ENCODE data around the gene DBNDD2.

Gene DBNDD2

GRCh38 chr20:45387274-45387673, 20.8 kb upstream of the DBNDD2 start:
- no peak for DNase-seq

- no peak for DNase-seq
Observed at GRCh38 chr20:45390931-45391330, 17.2 kb upstream of the DBNDD2 start.

- DNase-seq, result no peak
Observed at GRCh38 chr20:45391559-45391958, 16.5 kb upstream of the DBNDD2 start.

DNA sequence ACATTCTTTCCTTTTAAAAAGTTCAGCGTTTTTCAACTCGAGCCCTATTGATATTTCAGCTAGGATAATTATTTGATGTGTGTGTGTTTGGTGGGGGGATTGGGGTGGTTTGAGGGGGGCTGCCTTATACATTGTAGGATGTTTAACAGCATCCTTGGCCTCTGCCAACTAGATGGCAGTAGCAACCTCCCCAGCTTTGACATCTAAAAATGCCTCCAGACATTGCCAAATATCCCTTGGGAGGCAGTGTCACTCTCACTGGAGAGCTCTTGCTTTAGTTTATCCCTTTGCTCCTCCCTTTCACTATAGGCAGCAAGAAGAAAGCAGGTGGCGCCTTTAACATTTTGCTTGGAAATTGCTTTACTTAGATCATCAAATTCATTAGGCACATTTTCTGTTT, 15.4 kb upstream of the DBNDD2 start:
- no peak for DNase-seq

GRCh38 chr20:45394221-45395113, 13.6 kb upstream of the DBNDD2 start:
- no peak for DNase-seq

- no peak for DNase-seq
Observed at GRCh38 chr20:45395114-45395415, 13.0 kb upstream of the DBNDD2 start.

DNA sequence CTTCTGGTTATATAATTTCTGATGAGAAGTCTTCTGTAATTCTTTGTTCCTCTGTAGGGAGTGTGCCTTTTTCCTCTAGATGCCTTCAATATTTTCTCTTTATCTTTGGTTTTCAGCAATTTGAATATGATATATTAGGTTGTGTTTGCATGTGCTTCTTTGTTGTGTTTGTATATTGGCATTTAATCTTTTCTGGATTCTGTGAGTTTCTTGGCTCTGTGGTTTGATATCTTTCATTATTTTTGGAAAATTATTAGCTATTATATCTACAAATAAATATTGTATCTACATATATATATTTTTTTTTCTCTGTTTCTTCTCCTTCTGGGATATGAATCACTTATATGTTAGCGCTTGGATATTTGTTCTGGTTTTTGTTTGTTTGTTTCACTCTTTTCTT, 9.1 kb upstream of the DBNDD2 start:
- no peak for DNase-seq

GRCh38 chr20:45400346-45401031, 7.6 kb upstream of the DBNDD2 start:
- no peak for DNase-seq

DNA sequence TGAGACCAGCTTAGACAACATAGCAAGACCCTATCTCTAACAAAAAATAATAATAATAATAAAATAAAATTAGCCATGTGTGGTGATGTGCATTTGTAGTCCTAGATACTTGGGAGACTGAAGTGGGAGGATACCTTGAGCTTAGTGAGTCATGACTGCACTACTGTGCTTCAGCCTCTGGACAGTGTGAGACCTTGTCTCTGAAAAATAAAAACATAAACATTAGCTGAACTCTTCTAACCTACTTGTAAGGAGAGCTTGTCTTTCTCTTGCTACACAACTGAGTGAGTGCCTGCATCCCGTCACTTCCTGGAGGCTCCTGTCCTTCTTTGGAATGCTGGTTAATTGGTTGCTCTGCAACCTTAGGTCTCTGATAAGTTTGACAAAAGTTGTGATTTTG, 5.1 kb upstream of the DBNDD2 start:
- DNase-seq, result peak; percentile 27

GRCh38 chr20:45404438-45404837, 3.7 kb upstream of the DBNDD2 start:
- no peak for DNase-seq

DNA sequence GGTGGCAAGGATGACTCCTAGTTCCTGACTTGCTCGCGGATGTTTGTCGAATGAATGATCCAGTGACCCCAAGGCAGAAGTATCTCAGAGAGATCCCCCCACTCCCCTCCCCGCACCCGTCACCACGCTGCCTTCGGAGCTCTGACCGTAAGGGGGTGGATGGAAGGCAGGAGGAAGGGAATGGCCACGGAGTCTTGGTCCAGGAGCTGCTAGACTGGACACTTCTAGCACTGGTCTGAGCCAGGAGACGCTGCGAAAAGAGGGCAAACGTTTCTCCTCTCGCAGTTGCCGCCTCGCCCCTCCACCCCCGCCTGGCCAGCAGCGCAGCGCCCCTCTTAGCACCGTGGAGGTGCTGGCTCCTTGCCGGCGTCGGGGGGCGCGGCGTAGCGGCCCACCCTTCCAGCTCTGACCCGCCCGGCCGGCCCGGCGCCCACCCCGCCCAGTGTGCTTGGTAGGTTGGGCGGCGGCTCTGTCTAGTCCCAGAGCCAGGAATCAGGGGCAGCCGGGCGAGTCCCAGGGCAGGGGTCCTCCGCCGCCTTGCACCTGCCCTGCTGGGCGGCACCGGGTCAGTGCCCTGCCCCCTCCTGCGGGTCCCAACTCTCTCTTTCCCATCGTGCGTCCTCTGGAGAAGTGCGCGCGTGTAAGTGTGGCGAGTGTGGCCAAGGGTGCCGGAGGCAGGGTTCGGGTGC, 2.4 kb upstream of the DBNDD2 start:
- DNase-seq, result peak; percentile 9

- no peak for DNase-seq
Observed at GRCh38 chr20:45406260-45407066, 1.6 kb upstream of the DBNDD2 start.

- no peak for DNase-seq
Observed at GRCh38 chr20:45407067-45407745, 883 bp upstream of the DBNDD2 start.

GRCh38 chr20:45408646-45409213, 641 bp downstream of the DBNDD2 start:
- DNase-seq, result no peak

DNA sequence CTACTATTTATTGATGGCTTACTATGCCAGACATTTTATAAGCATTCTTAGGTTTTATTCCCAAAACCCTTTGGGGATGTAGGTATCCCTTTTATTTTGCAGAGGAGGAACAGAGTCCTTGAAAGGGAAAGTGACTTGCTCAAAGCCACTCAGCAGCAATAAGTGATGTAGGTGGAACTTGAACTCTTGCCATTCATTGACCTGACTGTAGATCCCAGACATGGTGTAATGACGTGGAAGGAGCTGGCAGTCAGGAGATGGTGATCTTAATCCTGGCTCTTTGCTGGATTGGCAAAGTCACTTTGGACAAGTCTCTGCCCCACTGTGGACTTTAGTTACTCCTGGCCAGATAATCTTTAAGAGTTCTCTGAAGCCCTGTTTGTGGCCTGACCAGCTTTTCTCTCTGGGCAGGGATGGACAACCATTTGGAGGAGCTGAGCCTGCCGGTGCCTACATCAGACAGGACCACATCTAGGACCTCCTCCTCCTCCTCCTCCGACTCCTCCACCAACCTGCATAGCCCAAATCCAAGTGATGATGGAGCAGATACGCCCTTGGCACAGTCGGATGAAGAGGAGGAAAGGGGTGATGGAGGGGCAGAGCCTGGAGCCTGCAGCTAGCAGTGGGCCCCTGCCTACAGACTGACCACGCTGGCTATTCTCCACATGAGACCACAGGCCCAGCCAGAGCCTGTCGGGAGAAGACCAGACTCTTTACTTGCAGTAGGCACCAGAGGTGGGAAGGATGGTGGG, 1.6 kb downstream of the DBNDD2 start:
- no peak for DNase-seq

GRCh38 chr20:45410887-45411286, 2.8 kb downstream of the DBNDD2 start:
- DNase-seq, result no peak

DNA sequence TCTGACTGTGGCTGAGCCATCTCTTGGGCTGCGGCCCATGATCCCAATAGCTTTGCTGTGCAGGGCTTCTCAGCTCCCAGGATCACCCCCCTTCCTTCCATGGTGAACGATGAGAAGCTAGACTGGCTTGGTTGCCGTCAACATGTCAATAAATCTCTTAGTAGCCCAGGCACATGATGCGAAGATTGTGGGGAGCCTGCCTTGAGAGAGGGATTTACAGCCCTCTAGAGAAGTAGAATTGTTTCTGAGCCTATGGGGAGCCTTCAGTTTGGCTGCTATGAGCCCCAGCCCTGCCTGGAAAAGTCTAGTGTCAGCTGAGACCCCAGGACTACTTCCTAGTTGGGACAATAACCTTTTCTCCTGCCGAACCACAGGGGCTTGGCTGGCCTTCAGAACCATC, 4.6 kb downstream of the DBNDD2 start:
- DNase-seq, result no peak

DNA sequence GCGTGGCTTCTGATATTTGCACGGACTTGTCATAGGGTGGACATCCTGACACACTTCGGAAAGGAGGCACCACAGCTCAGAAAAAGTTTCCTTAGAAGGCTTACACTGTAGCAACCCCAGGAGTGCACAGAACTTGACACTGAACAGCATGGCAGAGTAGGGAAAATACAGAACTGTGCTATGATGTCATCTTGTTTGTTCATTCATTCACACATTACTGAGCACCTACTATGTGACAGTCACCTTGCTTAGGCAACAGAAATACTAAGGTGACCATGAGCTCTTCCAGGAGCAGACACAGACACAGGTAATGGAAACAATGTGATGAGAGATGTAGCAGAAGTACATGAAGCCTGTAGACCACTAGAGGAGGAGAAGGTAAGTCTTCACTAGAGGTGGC, 5.4 kb downstream of the DBNDD2 start:
- DNase-seq, result no peak

DNA sequence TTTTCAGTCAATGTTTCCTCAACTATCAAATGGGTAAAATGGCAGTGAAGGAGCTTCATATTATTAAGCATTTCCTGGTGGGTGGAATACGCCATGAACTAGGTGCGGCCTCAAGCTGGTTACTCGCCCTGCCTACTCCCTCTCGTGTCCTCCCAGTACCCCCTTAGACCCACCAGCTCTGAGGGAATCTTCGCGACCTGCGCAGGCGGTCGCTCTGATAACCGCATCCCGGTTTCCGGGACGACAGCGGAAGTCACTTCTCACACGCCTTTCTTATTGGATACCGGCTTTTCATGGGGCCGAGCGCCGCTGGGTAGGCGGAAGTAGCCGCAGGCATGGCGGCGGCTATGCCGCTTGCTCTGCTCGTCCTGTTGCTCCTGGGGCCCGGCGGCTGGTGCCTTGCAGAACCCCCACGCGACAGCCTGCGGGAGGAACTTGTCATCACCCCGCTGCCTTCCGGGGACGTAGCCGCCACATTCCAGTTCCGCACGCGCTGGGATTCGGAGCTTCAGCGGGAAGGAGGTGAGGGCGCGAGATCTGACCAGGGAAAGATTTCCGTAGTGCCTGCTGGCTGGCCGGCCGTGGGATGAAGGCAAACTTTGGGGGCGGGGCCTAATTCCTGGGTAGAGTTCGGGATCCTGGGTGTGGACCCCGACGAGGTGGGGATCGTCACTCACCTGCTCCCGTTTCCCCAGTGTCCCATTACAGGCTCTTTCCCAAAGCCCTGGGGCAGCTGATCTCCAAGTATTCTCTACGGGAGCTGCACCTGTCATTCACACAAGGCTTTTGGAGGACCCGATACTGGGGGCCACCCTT, 7.9 kb downstream of the DBNDD2 start, which contains the start of gene PIGT:
PIGT (plus strand) TSS at position 320 of the 816 bp plus-strand sequence; CDS start at position 336, 16 bp downstream.
- DNase-seq, result peak; percentile 79

DNA sequence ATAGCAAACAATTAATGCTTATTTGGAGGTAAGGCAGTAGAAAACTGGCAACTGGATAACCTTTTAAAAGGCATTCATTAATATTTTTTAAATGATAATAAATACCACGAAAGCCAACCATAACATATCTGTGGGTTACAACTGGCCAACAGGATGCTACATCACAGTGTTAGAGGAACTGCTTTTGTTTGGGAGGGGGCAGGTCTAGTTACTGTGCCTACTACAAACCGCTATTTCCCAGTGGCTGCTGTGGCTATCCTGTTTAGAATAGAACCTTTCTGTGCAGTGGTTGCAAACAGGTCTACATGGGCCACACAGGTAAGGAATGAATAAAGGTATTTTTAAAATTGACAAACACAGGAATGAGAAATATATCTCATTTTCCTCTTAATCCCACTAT, 8.8 kb downstream of the DBNDD2 start:
- no peak for DNase-seq
